GM18505 (cell line): ENCODE data around the gene TCEAL6.

Experiments used
- ATAC-seq: cut with Tn5 transposase; IDR thresholded peaks from one replicate; pipeline ENCODE4 v1.9.1; 2021; ENCODE audit not compliant: unreplicated experiment
- POLR2A ChIP-seq: IDR thresholded peaks from 4 replicates; pipeline ENCODE4 v1.6.1; 2011; ENCODE audit warnings: borderline replicate concordance; ENCODE audit not compliant: insufficient read depth, insufficient read length; ENCODE audit errors: extremely low read depth

The TCEAL6 gene

GRCh38 chrX:102115748-102116147 lies 26.5 kb downstream of the TCEAL6 start:
- no peak for TF ChIP-seq POLR2A
- ATAC-seq = no peak

DNA sequence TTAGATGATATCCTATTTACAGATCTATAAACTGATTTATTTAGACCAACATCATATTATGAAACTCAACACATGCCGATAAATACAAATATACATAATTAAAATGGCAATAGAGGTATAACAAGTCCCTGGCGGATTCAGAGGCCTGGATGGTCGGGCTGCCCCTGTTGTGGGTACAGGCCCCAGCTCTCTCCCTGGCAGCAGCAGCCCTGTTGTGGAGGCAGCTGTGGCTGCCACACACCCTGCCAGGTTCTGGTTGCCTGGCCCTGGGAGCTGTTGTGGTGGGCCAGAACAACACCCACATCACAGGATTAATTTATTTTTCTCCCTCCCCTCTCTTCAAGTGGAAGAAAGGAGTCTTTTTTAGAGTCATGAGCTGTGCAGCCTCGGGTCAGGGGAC lies 28.9 kb downstream of the TCEAL6 start:
- no peak for ATAC-seq
- TF ChIP-seq POLR2A = no peak
